ENCODE data around the gene UBE3A.
"Not testable (repeated sequence)": the region's sequence is repeated elsewhere in the genome, so short reads cannot be mapped to it uniquely, and the experiment has no call there.

UBE3A gene

GRCh38 chr15:25438601-25439368 is at the start of gene UBE3A:
TSS of gene UBE3A (minus strand) at chr15:25439024. CDS start at chr15:25409107, 29,917 bp downstream.
- peak; percentile 32 to 77 for DNase-seq

GRCh38 chr15:25487226-25487884 is 48.5 kb upstream of the UBE3A start:
- no peak for DNase-seq

GRCh38 chr15:25486051-25486450 is 47.2 kb upstream of the UBE3A start:
- DNase-seq = no peak

GRCh38 chr15:25481208-25481859 is 42.5 kb upstream of the UBE3A start:
- DNase-seq = no peak

GRCh38 chr15:25478313-25478712 is 39.5 kb upstream of the UBE3A start:
- DNase-seq = no peak

- DNase-seq = no peak
Measured at GRCh38 chr15:25477816-25478215, 39.0 kb upstream of the UBE3A start.

GRCh38 chr15:25474251-25474650 is 35.4 kb upstream of the UBE3A start:
- DNase-seq = no peak

- DNase-seq = no peak
Measured at GRCh38 chr15:25470230-25470629, 31.4 kb upstream of the UBE3A start.

- DNase-seq = no peak
Measured at GRCh38 chr15:25469377-25469776, 30.6 kb upstream of the UBE3A start.

GRCh38 chr15:25468611-25469010 is 29.8 kb upstream of the UBE3A start:
- no peak for DNase-seq

GRCh38 chr15:25465835-25466234 is 27.0 kb upstream of the UBE3A start:
- no peak for DNase-seq

- DNase-seq = no peak
Measured at GRCh38 chr15:25464784-25465183, 26.0 kb upstream of the UBE3A start.

- no peak for DNase-seq
Measured at GRCh38 chr15:25464383-25464782, 25.6 kb upstream of the UBE3A start.

GRCh38 chr15:25456196-25456595 is 17.4 kb upstream of the UBE3A start:
- no peak for DNase-seq

- DNase-seq = no peak
Measured at GRCh38 chr15:25455226-25455625, 16.4 kb upstream of the UBE3A start.

GRCh38 chr15:25454771-25455170 is 15.9 kb upstream of the UBE3A start:
- no peak for DNase-seq

- not testable (repeated sequence) for DNase-seq
Measured at GRCh38 chr15:25453246-25453645, 14.4 kb upstream of the UBE3A start.

- no peak for DNase-seq
Measured at GRCh38 chr15:25451501-25451900, 12.7 kb upstream of the UBE3A start.

- DNase-seq = no peak
Measured at GRCh38 chr15:25450163-25450562, 11.3 kb upstream of the UBE3A start.

GRCh38 chr15:25446076-25446475 is 7.3 kb upstream of the UBE3A start:
- DNase-seq = no peak

GRCh38 chr15:25445412-25445811 is 6.6 kb upstream of the UBE3A start:
- no peak for DNase-seq

- DNase-seq = no peak
Measured at GRCh38 chr15:25441111-25441510, 2.3 kb upstream of the UBE3A start.

- no peak for DNase-seq
Measured at GRCh38 chr15:25439369-25439836, 579 bp upstream of the UBE3A start.

All from cerebellar nuclear complex (tissue), 1 donor.